ENCODE data around the gene TBC1D9.

Gene TBC1D9

GRCh38 chr4:140675599-140676231 lies 80.5 kb downstream of the TBC1D9 start:
- Histone ChIP-seq H4K91ac (ENCODE audit: low read depth, low read length, poor library complexity) (no peak overlapping the region), H4K8ac (ENCODE audit: low read depth, low read length) (no peak overlapping the region), H2AK5ac (ENCODE audit: low read depth, low read length) (no peak overlapping the region), H3K9me3 (replicated peaks in 1 of 2; ENCODE audit: control insufficient read depth in 2 of 2, insufficient read depth in 1 of 2, low read depth in 1 of 2, low read length in 2 of 2) (no peaks in the 10 kb centered on the region), H3K4me1 (ENCODE audit: control insufficient read depth in 2 of 2, insufficient read depth in 1 of 2, low read depth in 1 of 2, low read length in 2 of 2) (no peaks in the 10 kb centered on the region), H3K4ac (ENCODE audit: low read length) (no peak overlapping the region), H3K9ac (ENCODE audit: low read depth, low read length, poor library complexity) (no peak overlapping the region), H3K27me3 (ENCODE audit: control insufficient read depth in 3 of 3, insufficient read depth in 3 of 3, low read depth in 1 of 3, low read length in 3 of 3) (no peaks in the 10 kb centered on the region), H3K14ac (ENCODE audit: low read length) (no peak overlapping the region), H3K4me2 (ENCODE audit: insufficient read depth, low read length, poor library complexity, severe bottlenecking) (no peak overlapping the region), H2BK12ac (ENCODE audit: low read length) (no peak overlapping the region), H2BK15ac (ENCODE audit: low read length) (no peak overlapping the region), H2AFZ (ENCODE audit: low read length) (no peak overlapping the region), H3K36me3 (replicated peaks in 1 of 2; ENCODE audit: control insufficient read depth in 2 of 2, insufficient read depth in 2 of 2, low read length in 2 of 2) (peaks cover 20 to 59% of the 10 kb centered on the region in 2 donors), H3K4me3 (ENCODE audit: low read length in 2 of 2) (no peak overlapping the region), H3K79me1 (ENCODE audit: low read depth, low read length) (no peaks in the 10 kb centered on the region), H3K23ac (ENCODE audit: low read depth, low read length, poor library complexity) (no peak overlapping the region), H3K27ac (replicated peaks; ENCODE audit: low read length) (no peak overlapping the region), H2BK5ac (ENCODE audit: low read length) (no peak overlapping the region), H3K18ac (ENCODE audit: low read length) (no peak overlapping the region), H2BK120ac (ENCODE audit: low read depth, low read length) (no peak overlapping the region)
- WGBS, 2 donors (ENCODE audit: extremely low coverage in 2 of 2, insufficient read length in 2 of 2, insufficient replicate concordance in 1 of 2) = no CpG with 5 or more reads among the region's 4 CpGs
- DNase-seq (ENCODE audit: low spot score) = no peak

GRCh38 chr4:140673729-140674128 lies 82.5 kb downstream of the TBC1D9 start:
- H3K23ac ChIP-seq (ENCODE audit: low read depth, low read length, poor library complexity) = no peak overlapping the region
- no peak overlapping the region for H3K14ac ChIP-seq (ENCODE audit: low read length)
- H3K36me3 ChIP-seq (replicated peaks in 1 of 2; ENCODE audit: control insufficient read depth in 2 of 2, insufficient read depth in 2 of 2, low read length in 2 of 2) = peaks cover 28 to 68% of the 10 kb centered on the region in 2 donors
- no peak overlapping the region for H3K4me2 ChIP-seq (ENCODE audit: insufficient read depth, low read length, poor library complexity, severe bottlenecking)
- H3K9me3 ChIP-seq (replicated peaks in 1 of 2; ENCODE audit: control insufficient read depth in 2 of 2, insufficient read depth in 1 of 2, low read depth in 1 of 2, low read length in 2 of 2) = no peaks in the 10 kb centered on the region
- H4K8ac ChIP-seq (ENCODE audit: low read depth, low read length) = no peak overlapping the region
- H2BK15ac ChIP-seq (ENCODE audit: low read length) = no peak overlapping the region
- no peak overlapping the region for H2BK5ac ChIP-seq (ENCODE audit: low read length)
- no peak overlapping the region for H2BK12ac ChIP-seq (ENCODE audit: low read length)
- no CpG with 5 or more reads among the region's 3 CpGs for WGBS, 2 donors (ENCODE audit: extremely low coverage in 2 of 2, insufficient read length in 2 of 2, insufficient replicate concordance in 1 of 2)
- H3K79me1 ChIP-seq (ENCODE audit: low read depth, low read length) = no peaks in the 10 kb centered on the region
- no peak overlapping the region for H2AFZ ChIP-seq (ENCODE audit: low read length)
- no peak overlapping the region for H3K4me3 ChIP-seq (ENCODE audit: low read length in 2 of 2)
- DNase-seq (ENCODE audit: low spot score) = no peak
- no peak overlapping the region for H2AK5ac ChIP-seq (ENCODE audit: low read depth, low read length)
- no peak overlapping the region for H2BK120ac ChIP-seq (ENCODE audit: low read depth, low read length)
- H3K27me3 ChIP-seq (ENCODE audit: control insufficient read depth in 3 of 3, insufficient read depth in 3 of 3, low read depth in 1 of 3, low read length in 3 of 3) = no peaks in the 10 kb centered on the region
- no peak overlapping the region for H4K91ac ChIP-seq (ENCODE audit: low read depth, low read length, poor library complexity)
- H3K9ac ChIP-seq (ENCODE audit: low read depth, low read length, poor library complexity) = no peak overlapping the region
- H3K18ac ChIP-seq (ENCODE audit: low read length) = no peak overlapping the region
- no peak overlapping the region for H3K4ac ChIP-seq (ENCODE audit: low read length)
- no peak overlapping the region for H3K27ac ChIP-seq (replicated peaks; ENCODE audit: low read length)
- no peaks in the 10 kb centered on the region for H3K4me1 ChIP-seq (ENCODE audit: control insufficient read depth in 2 of 2, insufficient read depth in 1 of 2, low read depth in 1 of 2, low read length in 2 of 2)

GRCh38 chr4:140672416-140672815 lies 83.8 kb downstream of the TBC1D9 start:
- Histone ChIP-seq H3K4me3 (ENCODE audit: low read length in 2 of 2) (no peak overlapping the region), H3K23ac (ENCODE audit: low read depth, low read length, poor library complexity) (no peak overlapping the region), H3K4me1 (ENCODE audit: control insufficient read depth in 2 of 2, insufficient read depth in 1 of 2, low read depth in 1 of 2, low read length in 2 of 2) (no peaks in the 10 kb centered on the region), H2BK5ac (ENCODE audit: low read length) (no peak overlapping the region), H4K8ac (ENCODE audit: low read depth, low read length) (no peak overlapping the region), H3K27me3 (ENCODE audit: control insufficient read depth in 3 of 3, insufficient read depth in 3 of 3, low read depth in 1 of 3, low read length in 3 of 3) (no peaks in the 10 kb centered on the region), H3K14ac (ENCODE audit: low read length) (no peak overlapping the region), H2AK5ac (ENCODE audit: low read depth, low read length) (no peak overlapping the region), H3K27ac (replicated peaks; ENCODE audit: low read length) (no peak overlapping the region), H3K4me2 (ENCODE audit: insufficient read depth, low read length, poor library complexity, severe bottlenecking) (no peak overlapping the region), H2BK12ac (ENCODE audit: low read length) (no peak overlapping the region), H2BK15ac (ENCODE audit: low read length) (no peak overlapping the region), H3K9ac (ENCODE audit: low read depth, low read length, poor library complexity) (no peak overlapping the region), H3K36me3 (replicated peaks in 1 of 2; ENCODE audit: control insufficient read depth in 2 of 2, insufficient read depth in 2 of 2, low read length in 2 of 2) (peaks cover 28 to 68% of the 10 kb centered on the region in 2 donors), H3K79me1 (ENCODE audit: low read depth, low read length) (no peaks in the 10 kb centered on the region), H2AFZ (ENCODE audit: low read length) (no peak overlapping the region), H3K9me3 (replicated peaks in 1 of 2; ENCODE audit: control insufficient read depth in 2 of 2, insufficient read depth in 1 of 2, low read depth in 1 of 2, low read length in 2 of 2) (no peaks in the 10 kb centered on the region), H2BK120ac (ENCODE audit: low read depth, low read length) (no peak overlapping the region), H3K18ac (ENCODE audit: low read length) (no peak overlapping the region), H3K4ac (ENCODE audit: low read length) (no peak overlapping the region), H4K91ac (ENCODE audit: low read depth, low read length, poor library complexity) (no peak overlapping the region)
- WGBS, 2 donors (ENCODE audit: extremely low coverage in 2 of 2, insufficient read length in 2 of 2, insufficient replicate concordance in 1 of 2) = no CpG with 5 or more reads among the region's 4 CpGs
- no peak for DNase-seq (ENCODE audit: low spot score)

GRCh38 chr4:140668111-140668510 lies 88.1 kb downstream of the TBC1D9 start:
- no peak overlapping the region for H3K4me2 ChIP-seq (ENCODE audit: insufficient read depth, low read length, poor library complexity, severe bottlenecking)
- no peak overlapping the region for H4K8ac ChIP-seq (ENCODE audit: low read depth, low read length)
- H2AFZ ChIP-seq (ENCODE audit: low read length) = no peak overlapping the region
- no peak overlapping the region for H2BK120ac ChIP-seq (ENCODE audit: low read depth, low read length)
- WGBS, 2 donors (ENCODE audit: extremely low coverage in 2 of 2, insufficient read length in 2 of 2, insufficient replicate concordance in 1 of 2) = no CpG with 5 or more reads among the region's 1 CpG
- peaks cover 26 to 65% of the 10 kb centered on the region in 2 donors for H3K36me3 ChIP-seq (replicated peaks in 1 of 2; ENCODE audit: control insufficient read depth in 2 of 2, insufficient read depth in 2 of 2, low read length in 2 of 2)
- H2BK12ac ChIP-seq (ENCODE audit: low read length) = no peak overlapping the region
- H3K4me1 ChIP-seq (ENCODE audit: control insufficient read depth in 2 of 2, insufficient read depth in 1 of 2, low read depth in 1 of 2, low read length in 2 of 2) = no peaks in the 10 kb centered on the region
- H4K91ac ChIP-seq (ENCODE audit: low read depth, low read length, poor library complexity) = no peak overlapping the region
- DNase-seq (ENCODE audit: low spot score) = no peak
- H3K4me3 ChIP-seq (ENCODE audit: low read length in 2 of 2) = no peak overlapping the region
- H3K79me1 ChIP-seq (ENCODE audit: low read depth, low read length) = no peaks in the 10 kb centered on the region
- H2BK5ac ChIP-seq (ENCODE audit: low read length) = no peak overlapping the region
- no peak overlapping the region for H2BK15ac ChIP-seq (ENCODE audit: low read length)
- H3K9me3 ChIP-seq (replicated peaks in 1 of 2; ENCODE audit: control insufficient read depth in 2 of 2, insufficient read depth in 1 of 2, low read depth in 1 of 2, low read length in 2 of 2) = peaks cover 0 to 2% of the 10 kb centered on the region in 2 donors
- H2AK5ac ChIP-seq (ENCODE audit: low read depth, low read length) = no peak overlapping the region
- no peak overlapping the region for H3K9ac ChIP-seq (ENCODE audit: low read depth, low read length, poor library complexity)
- H3K18ac ChIP-seq (ENCODE audit: low read length) = no peak overlapping the region
- H3K27me3 ChIP-seq (ENCODE audit: control insufficient read depth in 3 of 3, insufficient read depth in 3 of 3, low read depth in 1 of 3, low read length in 3 of 3) = no peaks in the 10 kb centered on the region
- H3K4ac ChIP-seq (ENCODE audit: low read length) = no peak overlapping the region
- H3K23ac ChIP-seq (ENCODE audit: low read depth, low read length, poor library complexity) = no peak overlapping the region
- no peak overlapping the region for H3K14ac ChIP-seq (ENCODE audit: low read length)
- no peak overlapping the region for H3K27ac ChIP-seq (replicated peaks; ENCODE audit: low read length)
